ENCODE data around the gene WNT9B. TPM values are rescaled to one million over a fixed set of nuclear protein-coding genes. Genes with fewer than 3 reads are reported as not detected.

The WNT9B gene
- total RNA-seq, 2 donors from 2014 or later, result 0.85 to 1.5 TPM

DNA sequence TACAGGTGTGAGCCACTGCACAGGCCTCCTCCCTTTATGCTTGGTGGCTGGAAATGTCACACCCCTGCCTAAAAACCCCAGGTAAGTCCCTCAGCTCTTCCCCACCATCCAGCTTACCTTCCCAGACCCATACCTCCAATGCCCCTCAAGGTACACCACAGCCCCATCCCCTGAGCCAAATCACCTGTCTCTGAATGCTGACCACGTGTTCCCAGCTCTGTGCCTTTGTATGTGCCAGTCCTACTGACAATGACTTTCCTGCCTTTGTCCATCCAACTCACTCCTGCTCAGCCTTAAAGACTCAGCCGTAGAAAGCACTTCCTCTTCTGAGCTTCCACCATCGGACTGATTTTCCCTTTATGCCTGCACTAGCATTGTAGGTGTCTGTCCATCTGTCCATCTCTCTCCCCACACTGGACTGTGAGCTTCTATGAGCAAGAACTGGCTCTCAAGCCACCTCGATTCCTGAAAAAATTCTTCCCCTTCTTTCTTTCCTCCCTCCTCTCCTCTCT, 40.9 kb downstream of the WNT9B start:
- intact Hi-C loops (cut with DNase I), result no loop called here
- H3K4me1 ChIP-seq (replicated peaks), result no peaks in the 10 kb centered on the region
- no peak for DNase-seq (ENCODE audit: low spot score)
- H3K9me3 ChIP-seq, result no peaks in the 10 kb centered on the region
- no peaks in the 10 kb centered on the region for H3K36me3 ChIP-seq
- 64% methylated on average over 4 of the region's 4 CpGs for WGBS
- no peak overlapping the region for H3K27ac ChIP-seq
- H3K27me3 ChIP-seq (replicated peaks; ENCODE audit: insufficient read depth), result no peaks in the 10 kb centered on the region
- no peak for TF ChIP-seq POLR2AphosphoS5 (IDR thresholded peaks at IDR 0.05)
- no peak overlapping the region for H3K4me3 ChIP-seq

DNA sequence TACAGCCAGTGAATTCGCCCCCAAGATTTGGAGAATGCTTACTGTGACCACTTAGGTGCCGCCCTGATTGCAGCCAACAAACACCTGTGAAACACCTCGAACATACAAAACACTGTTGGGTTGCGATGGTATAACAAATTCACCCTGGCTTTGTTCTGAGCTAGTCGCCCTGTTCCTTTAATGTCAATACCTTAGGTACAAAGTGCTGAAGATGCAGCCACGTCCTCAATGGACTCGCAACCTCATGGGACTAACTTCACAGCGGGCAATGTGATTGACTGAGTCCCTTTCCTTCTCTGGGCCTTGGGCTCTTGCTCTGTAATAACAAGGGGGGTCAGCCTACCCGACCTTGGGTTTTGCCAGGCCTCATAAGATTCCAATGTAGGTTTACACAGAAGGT, 42.6 kb downstream of the WNT9B start:
- Histone ChIP-seq H3K4me1 (replicated peaks) (no peaks in the 10 kb centered on the region), H3K9me3 (no peaks in the 10 kb centered on the region), H3K36me3 (no peaks in the 10 kb centered on the region), H3K27ac (no peak overlapping the region), H3K27me3 (replicated peaks; ENCODE audit: insufficient read depth) (no peaks in the 10 kb centered on the region), H3K4me3 (no peak overlapping the region)
- TF ChIP-seq POLR2A (IDR thresholded peaks at IDR 0.05) (no peak), CTCF (IDR thresholded peaks at IDR 0.05) (no peak), POLR2AphosphoS5 (IDR thresholded peaks at IDR 0.05) (no peak)
- DNase-seq (ENCODE audit: low spot score), result no peak
- intact Hi-C loops (cut with DNase I), result no loop called here
- 67% methylated on average over 9 of the region's 9 CpGs for WGBS

- no peak overlapping the region for H3K4me3 ChIP-seq
- DNase-seq (ENCODE audit: low spot score), result no peak
Measured at GRCh38 chr17:46894476-46895151, 43.2 kb downstream of the WNT9B start.

GRCh38 chr17:46895171-46895570, 43.8 kb downstream of the WNT9B start:
- no peaks in the 10 kb centered on the region for H3K27me3 ChIP-seq (replicated peaks; ENCODE audit: insufficient read depth)
- no peak overlapping the region for H3K4me3 ChIP-seq
- no peak overlapping the region for H3K27ac ChIP-seq
- H3K9me3 ChIP-seq, result no peaks in the 10 kb centered on the region
- DNase-seq (ENCODE audit: low spot score), result no peak
- no peaks in the 10 kb centered on the region for H3K4me1 ChIP-seq (replicated peaks)
- WGBS, result 78% methylated on average over 9 of the region's 9 CpGs
- intact Hi-C loops (cut with DNase I), result no loop called here
- H3K36me3 ChIP-seq, result no peaks in the 10 kb centered on the region
- TF ChIP-seq CTCF (IDR thresholded peaks at IDR 0.05) (no peak), POLR2A (IDR thresholded peaks at IDR 0.05) (no peak), POLR2AphosphoS5 (IDR thresholded peaks at IDR 0.05) (no peak)

More at GRCh38 chr17:46894476-46895151, 43.2 kb downstream of the WNT9B start:
- Histone ChIP-seq H3K9me3 (no peaks in the 10 kb centered on the region), H3K27me3 (replicated peaks; ENCODE audit: insufficient read depth) (no peaks in the 10 kb centered on the region), H3K36me3 (no peaks in the 10 kb centered on the region), H3K27ac (no peak overlapping the region), H3K4me1 (replicated peaks) (no peaks in the 10 kb centered on the region)
- intact Hi-C loops (cut with DNase I), result no loop called here
- TF ChIP-seq POLR2AphosphoS5 (IDR thresholded peaks at IDR 0.05) (no peak), POLR2A (IDR thresholded peaks at IDR 0.05) (no peak)
- 27% methylated on average over 29 of the region's 29 CpGs for WGBS

GRCh38 chr17:46896991-46897390, 45.6 kb downstream of the WNT9B start:
- no peaks in the 10 kb centered on the region for H3K4me1 ChIP-seq (replicated peaks)
- TF ChIP-seq POLR2AphosphoS5 (IDR thresholded peaks at IDR 0.05) (no peak), POLR2A (IDR thresholded peaks at IDR 0.05) (no peak), CTCF (IDR thresholded peaks at IDR 0.05) (no peak)
- no peak overlapping the region for H3K27ac ChIP-seq
- DNase-seq (ENCODE audit: low spot score), result no peak
- no peak overlapping the region for H3K4me3 ChIP-seq
- H3K9me3 ChIP-seq, result no peaks in the 10 kb centered on the region
- no peaks in the 10 kb centered on the region for H3K27me3 ChIP-seq (replicated peaks; ENCODE audit: insufficient read depth)
- intact Hi-C loops (cut with DNase I), result no loop called here
- 82% methylated on average over 9 of the region's 9 CpGs for WGBS
- H3K36me3 ChIP-seq, result no peaks in the 10 kb centered on the region

DNA sequence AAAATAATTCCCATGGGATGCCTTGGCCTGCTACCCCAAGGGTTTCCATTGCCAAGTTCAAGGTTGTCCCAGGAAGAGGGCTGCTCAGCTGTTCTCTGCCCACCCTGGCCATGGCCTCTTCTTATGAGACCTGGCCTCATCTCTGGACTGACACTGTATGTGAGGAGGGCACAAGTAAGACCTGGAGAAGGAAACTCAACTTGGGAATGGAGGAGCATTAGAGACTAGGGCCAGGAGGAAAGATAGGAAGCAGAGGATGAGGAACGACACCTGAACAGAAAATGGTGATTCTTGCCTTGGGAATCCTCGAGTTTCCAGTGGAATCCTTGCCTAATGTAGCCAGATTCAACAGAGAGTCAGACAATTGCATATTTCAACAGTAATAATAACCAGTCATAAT, 47.0 kb downstream of the WNT9B start:
- intact Hi-C loops (cut with DNase I), result no loop called here
- H3K36me3 ChIP-seq, result no peaks in the 10 kb centered on the region
- TF ChIP-seq CTCF (IDR thresholded peaks at IDR 0.05), result no peak
- no peaks in the 10 kb centered on the region for H3K27me3 ChIP-seq (replicated peaks; ENCODE audit: insufficient read depth)
- H3K9me3 ChIP-seq, result no peaks in the 10 kb centered on the region
- no peak for DNase-seq (ENCODE audit: low spot score)
- WGBS, result 90% methylated on average over 2 of the region's 2 CpGs
- H3K4me3 ChIP-seq, result no peak overlapping the region
- no peak overlapping the region for H3K27ac ChIP-seq
- no peaks in the 10 kb centered on the region for H3K4me1 ChIP-seq (replicated peaks)

Data from prostate gland (tissue), 2 donors.